ENCODE results near the gene MYH7.

DNA sequence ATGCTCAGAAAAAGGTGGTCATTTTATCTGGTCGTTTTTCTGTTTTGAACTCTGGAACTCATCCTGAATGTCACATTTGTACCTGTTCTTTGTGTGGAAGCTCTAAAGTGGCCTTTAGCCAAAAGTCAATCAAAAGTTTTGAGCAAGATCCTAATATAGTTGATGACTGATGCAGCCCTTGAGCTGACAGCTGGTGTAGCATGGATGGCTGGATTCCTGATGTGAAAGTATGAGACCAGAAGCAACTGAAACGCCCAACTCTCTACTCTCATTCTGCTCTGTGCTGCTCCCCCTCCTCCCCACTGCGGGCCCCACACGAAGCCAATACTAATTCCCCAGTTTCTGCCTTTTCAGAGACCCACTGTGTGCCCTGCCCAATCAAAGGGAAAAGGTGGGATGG is 10.3 kb upstream of the MYH7 start:
- no peak for TF ChIP-seq POLR2AphosphoS5 (IDR thresholded peaks at IDR 0.05; ENCODE audit: borderline replicate concordance, low read depth, low read length)
- TF ChIP-seq EZH2 (IDR thresholded peaks at IDR 0.05), result no peak

Measured in SK-N-MC (cell line).